Stimulated activated CD4-positive, alpha-beta T cell treated with anti-CD3 and anti-CD28 coated beads, Interleukin-2, amount 100 ng/mL, for 4 hours (primary cell): ENCODE results near the gene FBXO15.

Experiments used
- DNase-seq: peaks from one replicate; pipeline ENCODE4 v3.0.0-alpha.2; 2020; ENCODE audit warnings: low read depth

Gene FBXO15

GRCh38 chr18:74062037-74062436 lies 85.6 kb downstream of the FBXO15 start:
- no peak for DNase-seq

- DNase-seq: no peak
Measured at GRCh38 chr18:74060579-74060978, 87.1 kb downstream of the FBXO15 start.

GRCh38 chr18:74050807-74051206 lies 96.8 kb downstream of the FBXO15 start:
- no peak for DNase-seq

GRCh38 chr18:74040459-74041332 lies 106.9 kb downstream of the FBXO15 start:
- peak; percentile 53 for DNase-seq

- no peak for DNase-seq
Measured at GRCh38 chr18:74040008-74040407, 107.6 kb downstream of the FBXO15 start.

- no peak for DNase-seq
Measured at GRCh38 chr18:74029161-74029560, 118.5 kb downstream of the FBXO15 start.
